ENCODE data around the gene SMKR1. TPM values are rescaled to one million over a fixed set of nuclear protein-coding genes. Genes with fewer than 3 reads are reported as not detected.
A peak's percentile ranks its signal among the peaks of the same experiment; 100 is the strongest.

SMKR1 gene
- total RNA-seq, 1 donor from 2014 or later: 1.5 TPM

DNA sequence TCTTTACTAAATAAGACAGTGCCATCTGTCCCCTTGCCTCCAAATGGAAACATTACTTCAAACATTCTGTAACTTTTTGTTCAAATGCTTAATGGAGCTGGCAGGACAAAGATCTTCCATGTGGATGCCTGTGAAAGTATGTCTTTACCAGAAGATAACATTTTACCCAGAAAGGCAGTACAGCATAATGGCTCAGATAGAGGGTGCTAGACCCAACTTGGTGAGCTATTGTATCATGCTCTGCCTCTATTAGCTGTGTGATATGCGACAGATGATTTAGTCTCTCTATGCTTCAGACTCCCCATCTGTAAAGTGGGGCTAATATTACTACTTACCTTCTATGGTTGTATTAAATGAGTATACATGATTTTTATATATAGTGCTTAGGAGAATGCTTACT is 8.8 kb upstream of the SMKR1 start:
- H3K4me1 Mint-ChIP-seq (ENCODE audit: unreplicated experiment): no peaks in the 10 kb centered on the region
- DNase-seq (ENCODE audit: extremely low spot score, unreplicated experiment): no peak
- no peak overlapping the region for H3K27ac Mint-ChIP-seq
- H3K36me3 Mint-ChIP-seq: peaks cover 3% of the 10 kb centered on the region
- no peak overlapping the region for H3K4me3 Mint-ChIP-seq
- peaks cover 3% of the 10 kb centered on the region for H3K27me3 Mint-ChIP-seq
- H3K9me3 Mint-ChIP-seq: no peaks in the 10 kb centered on the region
- TF ChIP-seq, protein P1, sequence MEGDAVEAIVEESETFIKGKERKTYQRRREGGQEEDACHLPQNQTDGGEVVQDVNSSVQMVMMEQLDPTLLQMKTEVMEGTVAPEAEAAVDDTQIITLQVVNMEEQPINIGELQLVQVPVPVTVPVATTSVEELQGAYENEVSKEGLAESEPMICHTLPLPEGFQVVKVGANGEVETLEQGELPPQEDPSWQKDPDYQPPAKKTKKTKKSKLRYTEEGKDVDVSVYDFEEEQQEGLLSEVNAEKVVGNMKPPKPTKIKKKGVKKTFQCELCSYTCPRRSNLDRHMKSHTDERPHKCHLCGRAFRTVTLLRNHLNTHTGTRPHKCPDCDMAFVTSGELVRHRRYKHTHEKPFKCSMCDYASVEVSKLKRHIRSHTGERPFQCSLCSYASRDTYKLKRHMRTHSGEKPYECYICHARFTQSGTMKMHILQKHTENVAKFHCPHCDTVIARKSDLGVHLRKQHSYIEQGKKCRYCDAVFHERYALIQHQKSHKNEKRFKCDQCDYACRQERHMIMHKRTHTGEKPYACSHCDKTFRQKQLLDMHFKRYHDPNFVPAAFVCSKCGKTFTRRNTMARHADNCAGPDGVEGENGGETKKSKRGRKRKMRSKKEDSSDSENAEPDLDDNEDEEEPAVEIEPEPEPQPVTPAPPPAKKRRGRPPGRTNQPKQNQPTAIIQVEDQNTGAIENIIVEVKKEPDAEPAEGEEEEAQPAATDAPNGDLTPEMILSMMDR (conservative IDR thresholded peaks at IDR 0.05): no peak

DNA sequence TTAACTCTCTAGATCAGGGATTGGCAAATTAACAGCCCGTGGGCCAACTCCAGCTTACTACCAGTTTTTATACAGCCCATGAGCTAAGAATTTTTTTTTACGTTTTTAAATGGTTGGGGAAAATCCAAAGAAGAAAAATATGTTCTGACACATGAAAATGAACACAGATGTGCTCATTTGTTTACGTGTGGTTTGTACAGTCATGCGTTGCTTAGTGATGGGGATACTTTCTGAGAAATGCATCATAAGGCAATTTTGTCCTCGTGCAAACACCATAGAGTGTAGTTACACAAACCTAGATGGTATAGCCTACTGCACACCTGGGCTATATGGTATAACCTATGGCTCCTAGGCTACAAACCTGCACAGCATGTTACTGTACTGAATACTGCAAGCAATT is 8.3 kb upstream of the SMKR1 start:
- H3K27me3 Mint-ChIP-seq: peaks cover 3% of the 10 kb centered on the region

DNA sequence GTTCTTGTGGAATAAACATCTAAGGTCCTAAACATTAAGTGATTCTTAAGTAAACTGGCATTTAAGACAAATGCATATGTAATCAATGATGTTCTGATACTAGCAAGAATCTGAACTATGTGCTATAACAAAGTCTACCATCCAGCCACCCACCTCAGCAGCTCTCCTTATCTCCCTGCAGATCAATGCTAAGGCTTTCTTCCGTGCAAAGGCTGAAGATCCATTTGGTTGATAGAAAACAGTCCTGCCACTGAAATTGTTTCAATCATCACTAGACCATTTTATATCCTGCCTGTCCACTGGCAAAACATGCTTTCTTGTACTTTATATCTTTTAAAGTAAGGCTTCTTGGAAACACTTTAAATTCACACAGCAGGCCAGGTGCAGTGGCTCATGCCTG is 6.3 kb upstream of the SMKR1 start:
- H3K4me3 Mint-ChIP-seq: no peak overlapping the region
- TF ChIP-seq, protein P1 (conservative IDR thresholded peaks at IDR 0.05): no peak
- H3K36me3 Mint-ChIP-seq: no peaks in the 10 kb centered on the region
- H3K27ac Mint-ChIP-seq: no peak overlapping the region
- H3K4me1 Mint-ChIP-seq (ENCODE audit: unreplicated experiment): peaks cover under 1% of the 10 kb centered on the region
- H3K9me3 Mint-ChIP-seq: no peaks in the 10 kb centered on the region
- peaks cover 12% of the 10 kb centered on the region for H3K27me3 Mint-ChIP-seq
- no peak for DNase-seq (ENCODE audit: extremely low spot score, unreplicated experiment)

More for the DNA sequence above, 8.3 kb upstream of the SMKR1 start:
- TF ChIP-seq, protein P1 (conservative IDR thresholded peaks at IDR 0.05): no peak
- no peak overlapping the region for H3K27ac Mint-ChIP-seq
- no peaks in the 10 kb centered on the region for H3K36me3 Mint-ChIP-seq
- peak; percentile 16 for DNase-seq (ENCODE audit: extremely low spot score, unreplicated experiment)
- no peaks in the 10 kb centered on the region for H3K4me1 Mint-ChIP-seq (ENCODE audit: unreplicated experiment)
- no peaks in the 10 kb centered on the region for H3K9me3 Mint-ChIP-seq
- no peak overlapping the region for H3K4me3 Mint-ChIP-seq

DNA sequence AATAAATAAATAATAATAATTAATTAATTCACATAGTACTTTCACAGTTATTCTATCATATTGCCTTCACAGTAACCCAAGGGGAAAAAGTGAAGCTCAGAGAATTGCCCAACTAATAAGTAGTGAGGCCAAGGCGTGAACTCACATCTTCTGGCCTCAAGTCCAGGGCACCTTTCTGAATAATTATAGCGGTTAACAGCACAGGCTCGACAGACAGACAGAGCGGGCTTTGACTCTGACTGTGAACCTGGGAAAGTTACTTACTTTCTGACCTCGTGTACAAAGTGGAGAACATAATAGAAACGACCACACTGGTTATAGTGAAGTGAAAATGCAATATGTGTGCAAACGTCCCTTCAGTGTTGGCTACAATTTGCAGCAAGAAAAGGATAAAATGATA is 5.7 kb upstream of the SMKR1 start:
- TF ChIP-seq, protein P1 (conservative IDR thresholded peaks at IDR 0.05): no peak
- H3K9me3 Mint-ChIP-seq: no peaks in the 10 kb centered on the region
- H3K4me1 Mint-ChIP-seq (ENCODE audit: unreplicated experiment): peaks cover 4% of the 10 kb centered on the region
- DNase-seq (ENCODE audit: extremely low spot score, unreplicated experiment): peak; percentile 16
- no peak overlapping the region for H3K27ac Mint-ChIP-seq
- no peaks in the 10 kb centered on the region for H3K36me3 Mint-ChIP-seq
- no peak overlapping the region for H3K4me3 Mint-ChIP-seq
- H3K27me3 Mint-ChIP-seq: peaks cover 18% of the 10 kb centered on the region

DNA sequence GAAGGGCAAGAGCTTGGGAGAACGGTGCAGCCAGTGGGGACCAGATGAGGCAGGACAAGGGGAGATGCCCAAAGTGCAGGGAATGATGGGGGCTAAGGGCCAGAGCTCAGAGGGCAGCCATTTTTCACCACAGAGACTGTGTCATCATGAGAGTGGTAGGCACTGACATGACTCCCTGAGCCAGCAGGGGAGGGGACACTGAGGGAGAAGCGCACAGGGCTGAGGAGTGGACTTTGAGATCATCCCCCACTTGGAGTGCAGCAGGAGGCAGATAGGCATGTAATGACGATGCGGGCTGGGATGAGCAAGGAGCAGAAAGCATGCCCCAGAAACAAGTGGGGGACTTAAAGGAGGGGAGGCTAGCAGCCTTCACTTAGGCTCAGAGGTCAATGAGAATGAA is 5.2 kb upstream of the SMKR1 start:
- Mint-ChIP-seq H3K27me3 (peaks cover 21% of the 10 kb centered on the region), H3K4me1 (ENCODE audit: unreplicated experiment) (peaks cover 4% of the 10 kb centered on the region), H3K27ac (no peak overlapping the region), H3K9me3 (no peaks in the 10 kb centered on the region), H3K4me3 (no peak overlapping the region), H3K36me3 (no peaks in the 10 kb centered on the region)
- TF ChIP-seq, protein P1 (conservative IDR thresholded peaks at IDR 0.05): no peak
- DNase-seq (ENCODE audit: extremely low spot score, unreplicated experiment): peak; percentile 31

DNA sequence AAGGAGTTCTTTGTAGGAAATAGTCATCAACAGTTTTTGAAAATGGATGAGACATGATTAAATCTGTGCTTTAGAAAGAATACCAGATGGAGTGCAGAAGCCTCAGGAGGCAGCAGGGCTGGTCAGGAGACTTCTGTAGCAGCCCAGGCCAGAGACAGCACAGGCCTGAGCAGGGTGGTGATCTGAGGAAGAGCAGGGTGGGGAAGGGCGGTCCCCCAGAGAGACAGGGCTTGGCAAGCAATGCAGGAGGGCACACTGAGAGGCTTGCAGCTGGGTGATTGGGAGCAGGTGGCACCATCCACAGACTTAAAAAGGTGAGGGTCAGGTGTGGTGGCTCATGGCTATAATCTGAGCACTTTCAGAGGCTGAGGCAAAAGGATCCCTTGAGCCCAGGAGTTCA is 4.3 kb upstream of the SMKR1 start:
- Mint-ChIP-seq H3K4me3 (no peak overlapping the region), H3K27ac (no peak overlapping the region), H3K27me3 (peaks cover 21% of the 10 kb centered on the region), H3K9me3 (no peaks in the 10 kb centered on the region), H3K36me3 (no peaks in the 10 kb centered on the region), H3K4me1 (ENCODE audit: unreplicated experiment) (peaks cover 5% of the 10 kb centered on the region)
- peak; percentile 10 for DNase-seq (ENCODE audit: extremely low spot score, unreplicated experiment)
- TF ChIP-seq, protein P1 (conservative IDR thresholded peaks at IDR 0.05): no peak
